Nucleus accumbens (tissue), 56 donors: ENCODE results near the gene RAB21.
"Not testable (repeated sequence)": the region's sequence is repeated elsewhere in the genome, so short reads cannot be mapped to it uniquely, and the experiment has no call there.

Experiments
- DNase-seq, 56 donors: peaks; one replicate each; lab custom pipeline; 2025; lab: John Stamatoyannopoulos, UW

Gene RAB21

GRCh38 chr12:71791473-71792150, 36.9 kb downstream of the RAB21 start:
- DNase-seq, result no peak

GRCh38 chr12:71792599-71792998, 37.9 kb downstream of the RAB21 start:
- DNase-seq, result no peak

GRCh38 chr12:71795901-71796300, 41.2 kb downstream of the RAB21 start:
- DNase-seq, result no peak

- DNase-seq, result no peak
Observed at GRCh38 chr12:71797531-71797930, 42.9 kb downstream of the RAB21 start.

- DNase-seq, result no peak
Observed at GRCh38 chr12:71799106-71799505, 44.4 kb downstream of the RAB21 start.

GRCh38 chr12:71800177-71800576, 45.5 kb downstream of the RAB21 start:
- DNase-seq, result no peak

GRCh38 chr12:71804505-71804904, 49.8 kb downstream of the RAB21 start:
- no peak for DNase-seq

- no peak for DNase-seq
Observed at GRCh38 chr12:71810921-71811320, 56.3 kb downstream of the RAB21 start.

- not testable (repeated sequence) for DNase-seq
Observed at GRCh38 chr12:71815242-71815641, 60.6 kb downstream of the RAB21 start.

- DNase-seq, result not testable (repeated sequence)
Observed at GRCh38 chr12:71822088-71822487, 67.4 kb downstream of the RAB21 start.

- no peak for DNase-seq
Observed at GRCh38 chr12:71828813-71829212, 74.2 kb downstream of the RAB21 start.

- DNase-seq, result no peak
Observed at GRCh38 chr12:71837356-71837755, 82.7 kb downstream of the RAB21 start.

- DNase-seq, result no peak
Observed at GRCh38 chr12:71838231-71838630, 83.6 kb downstream of the RAB21 start.

- no peak for DNase-seq
Observed at GRCh38 chr12:71838676-71839075, 84.0 kb downstream of the RAB21 start.

- DNase-seq, result peak in 8 of 56 donors; percentile 16 to 51 (median 28)
Observed at GRCh38 chr12:71840231-71840847, 85.7 kb downstream of the RAB21 start.

GRCh38 chr12:71846322-71846940, 91.8 kb downstream of the RAB21 start:
- DNase-seq, result no peak

- no peak for DNase-seq
Observed at GRCh38 chr12:71848212-71848611, 93.5 kb downstream of the RAB21 start.

- DNase-seq, result no peak
Observed at GRCh38 chr12:71849109-71849851, 94.6 kb downstream of the RAB21 start.
